ENCODE results near the gene LRCH1. TPM values are rescaled to one million over a fixed set of nuclear protein-coding genes. Genes with fewer than 3 reads are reported as not detected.
A peak's percentile ranks its signal among the peaks of the same experiment; 100 is the strongest.

The LRCH1 gene
- total and polyA plus RNA-seq, 2 donors (not counting 1 experiment from before 2014, with no cell fraction given) = 12.0 to 12.4 TPM

DNA sequence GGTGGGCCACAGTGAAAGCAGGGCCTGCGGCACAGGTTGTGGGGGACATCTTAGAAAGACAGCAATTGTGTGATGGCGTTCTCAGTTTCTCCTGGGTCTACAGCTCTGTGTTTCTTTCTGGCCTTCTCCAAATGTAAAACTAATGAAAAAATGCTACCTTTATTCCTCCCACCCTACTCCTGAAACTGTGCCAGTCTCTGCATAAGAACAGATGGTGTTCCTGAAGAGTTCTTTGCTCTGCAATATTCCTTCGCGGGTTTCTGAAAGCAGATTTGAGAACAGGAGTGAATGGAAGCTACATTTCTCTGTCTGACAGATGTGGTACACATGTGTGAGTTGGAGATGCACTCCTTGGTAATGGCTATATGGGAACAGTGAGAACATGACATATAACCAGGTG lies 18.0 kb upstream of the LRCH1 start:
- Histone ChIP-seq H4K20me1 (ENCODE audit: control insufficient read depth, extremely low read depth, insufficient read depth, low read length) (no peaks in the 10 kb centered on the region), H3K9ac (ENCODE audit: insufficient read depth, low read length) (no peak overlapping the region), H2AFZ (ENCODE audit: low read length) (no peak overlapping the region), H3K27ac (ENCODE audit: insufficient read depth, low read length) (no peak overlapping the region), H3K36me3 (ENCODE audit: control insufficient read depth, insufficient read depth, low read length) (no peaks in the 10 kb centered on the region), H3K4me3 (replicated peaks in 1 of 4; ENCODE audit: control extremely low read depth in 1 of 4, insufficient read depth in 1 of 4, low read depth in 3 of 4, low read length in 4 of 4) (no peak overlapping the region), H3K4me2 (ENCODE audit: extremely low read depth, insufficient read depth, low read length) (no peak overlapping the region), H3K4me1 (ENCODE audit: control insufficient read depth, extremely low read depth, insufficient read depth, low read length) (no peaks in the 10 kb centered on the region), H3K9me3 (ENCODE audit: control insufficient read depth, insufficient read depth, low read depth, low read length) (no peaks in the 10 kb centered on the region), H3K27me3 (ENCODE audit: control insufficient read depth, insufficient read depth, low read length) (no peaks in the 10 kb centered on the region), H3K79me2 (ENCODE audit: control insufficient read depth, insufficient read depth, low read length) (no peaks in the 10 kb centered on the region)
- DNase-seq (ENCODE audit: low read depth in 2 of 2) = no peak
- no peak for TF ChIP-seq EZH2 (IDR thresholded peaks at IDR 0.05; ENCODE audit: low read length, missing control alignments)
- TF ChIP-seq, protein P1, sequence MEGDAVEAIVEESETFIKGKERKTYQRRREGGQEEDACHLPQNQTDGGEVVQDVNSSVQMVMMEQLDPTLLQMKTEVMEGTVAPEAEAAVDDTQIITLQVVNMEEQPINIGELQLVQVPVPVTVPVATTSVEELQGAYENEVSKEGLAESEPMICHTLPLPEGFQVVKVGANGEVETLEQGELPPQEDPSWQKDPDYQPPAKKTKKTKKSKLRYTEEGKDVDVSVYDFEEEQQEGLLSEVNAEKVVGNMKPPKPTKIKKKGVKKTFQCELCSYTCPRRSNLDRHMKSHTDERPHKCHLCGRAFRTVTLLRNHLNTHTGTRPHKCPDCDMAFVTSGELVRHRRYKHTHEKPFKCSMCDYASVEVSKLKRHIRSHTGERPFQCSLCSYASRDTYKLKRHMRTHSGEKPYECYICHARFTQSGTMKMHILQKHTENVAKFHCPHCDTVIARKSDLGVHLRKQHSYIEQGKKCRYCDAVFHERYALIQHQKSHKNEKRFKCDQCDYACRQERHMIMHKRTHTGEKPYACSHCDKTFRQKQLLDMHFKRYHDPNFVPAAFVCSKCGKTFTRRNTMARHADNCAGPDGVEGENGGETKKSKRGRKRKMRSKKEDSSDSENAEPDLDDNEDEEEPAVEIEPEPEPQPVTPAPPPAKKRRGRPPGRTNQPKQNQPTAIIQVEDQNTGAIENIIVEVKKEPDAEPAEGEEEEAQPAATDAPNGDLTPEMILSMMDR (conservative IDR thresholded peaks at IDR 0.05 in 1 of 2, IDR thresholded peaks at IDR 0.05 in 1 of 2; ENCODE audit: low read depth in 1 of 2, low read length in 2 of 2) = no peak

DNA sequence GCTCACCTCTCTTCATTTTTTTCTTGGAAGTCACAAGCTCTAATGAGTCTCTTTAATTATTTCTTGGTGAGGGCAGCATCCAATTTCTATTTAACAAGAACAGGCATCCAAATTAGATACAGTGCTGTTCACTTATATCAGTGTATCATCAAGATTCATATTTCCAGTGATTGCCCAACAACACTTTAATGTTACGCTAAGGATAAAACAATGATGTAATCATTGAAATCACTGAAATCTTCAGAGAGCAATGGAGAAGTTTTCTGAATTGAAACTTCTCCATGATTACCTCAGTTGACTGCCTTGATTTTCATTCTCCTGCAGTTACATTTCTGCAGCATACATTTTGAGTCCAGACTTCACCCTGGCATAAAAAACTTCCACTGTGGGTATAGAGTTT lies 17.1 kb upstream of the LRCH1 start:
- no peaks in the 10 kb centered on the region for H3K36me3 ChIP-seq (ENCODE audit: control insufficient read depth, insufficient read depth, low read length)
- TF ChIP-seq EZH2 (IDR thresholded peaks at IDR 0.05; ENCODE audit: low read length, missing control alignments) = no peak
- TF ChIP-seq, protein P1 (conservative IDR thresholded peaks at IDR 0.05 in 1 of 2, IDR thresholded peaks at IDR 0.05 in 1 of 2; ENCODE audit: low read depth in 1 of 2, low read length in 2 of 2) = no peak
- no peak overlapping the region for H2AFZ ChIP-seq (ENCODE audit: low read length)
- H3K4me2 ChIP-seq (ENCODE audit: extremely low read depth, insufficient read depth, low read length) = no peak overlapping the region
- no peak overlapping the region for H3K27ac ChIP-seq (ENCODE audit: insufficient read depth, low read length)
- no peaks in the 10 kb centered on the region for H3K9me3 ChIP-seq (ENCODE audit: control insufficient read depth, insufficient read depth, low read depth, low read length)
- no peaks in the 10 kb centered on the region for H4K20me1 ChIP-seq (ENCODE audit: control insufficient read depth, extremely low read depth, insufficient read depth, low read length)
- no peaks in the 10 kb centered on the region for H3K27me3 ChIP-seq (ENCODE audit: control insufficient read depth, insufficient read depth, low read length)
- DNase-seq (ENCODE audit: low read depth in 2 of 2) = peak in 1 of 2 donors; percentile 64
- H3K4me1 ChIP-seq (ENCODE audit: control insufficient read depth, extremely low read depth, insufficient read depth, low read length) = no peaks in the 10 kb centered on the region
- no peak overlapping the region for H3K4me3 ChIP-seq (replicated peaks in 1 of 4; ENCODE audit: control extremely low read depth in 1 of 4, insufficient read depth in 1 of 4, low read depth in 3 of 4, low read length in 4 of 4)
- no peaks in the 10 kb centered on the region for H3K79me2 ChIP-seq (ENCODE audit: control insufficient read depth, insufficient read depth, low read length)
- H3K9ac ChIP-seq (ENCODE audit: insufficient read depth, low read length) = no peak overlapping the region

DNA sequence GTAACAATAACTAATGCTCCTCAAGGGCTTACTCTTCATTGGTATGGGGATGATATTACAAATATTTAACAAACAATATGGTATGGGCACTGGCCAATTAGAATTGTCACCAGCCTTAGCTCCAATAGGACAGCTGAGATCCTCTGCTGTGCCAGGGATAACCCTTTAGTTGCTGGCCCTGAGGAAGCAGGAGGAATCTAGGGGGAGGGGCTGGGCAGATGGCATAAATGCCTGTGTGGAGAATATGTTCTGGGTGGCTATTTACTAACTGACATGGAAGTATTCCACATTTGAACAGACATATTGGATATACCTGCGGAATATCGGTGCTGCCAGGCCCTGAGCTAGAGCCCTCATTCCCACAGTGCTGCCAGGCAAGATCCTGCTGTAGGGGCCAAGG lies 16.6 kb upstream of the LRCH1 start:
- H3K4me3 ChIP-seq (replicated peaks in 1 of 4; ENCODE audit: control extremely low read depth in 1 of 4, insufficient read depth in 1 of 4, low read depth in 3 of 4, low read length in 4 of 4) = no peak overlapping the region
- H3K79me2 ChIP-seq (ENCODE audit: control insufficient read depth, insufficient read depth, low read length) = no peaks in the 10 kb centered on the region
- H3K27ac ChIP-seq (ENCODE audit: insufficient read depth, low read length) = no peak overlapping the region
- no peaks in the 10 kb centered on the region for H3K9me3 ChIP-seq (ENCODE audit: control insufficient read depth, insufficient read depth, low read depth, low read length)
- TF ChIP-seq, protein P1 (conservative IDR thresholded peaks at IDR 0.05 in 1 of 2, IDR thresholded peaks at IDR 0.05 in 1 of 2; ENCODE audit: low read depth in 1 of 2, low read length in 2 of 2) = no peak
- no peak for TF ChIP-seq EZH2 (IDR thresholded peaks at IDR 0.05; ENCODE audit: low read length, missing control alignments)
- H2AFZ ChIP-seq (ENCODE audit: low read length) = no peak overlapping the region
- no peak overlapping the region for H3K9ac ChIP-seq (ENCODE audit: insufficient read depth, low read length)
- no peaks in the 10 kb centered on the region for H4K20me1 ChIP-seq (ENCODE audit: control insufficient read depth, extremely low read depth, insufficient read depth, low read length)
- DNase-seq (ENCODE audit: low read depth in 2 of 2) = no peak
- no peaks in the 10 kb centered on the region for H3K36me3 ChIP-seq (ENCODE audit: control insufficient read depth, insufficient read depth, low read length)
- H3K27me3 ChIP-seq (ENCODE audit: control insufficient read depth, insufficient read depth, low read length) = no peaks in the 10 kb centered on the region
- H3K4me1 ChIP-seq (ENCODE audit: control insufficient read depth, extremely low read depth, insufficient read depth, low read length) = no peaks in the 10 kb centered on the region
- no peak overlapping the region for H3K4me2 ChIP-seq (ENCODE audit: extremely low read depth, insufficient read depth, low read length)

All from fibroblast of lung (primary cell).